Raji (cell line): ENCODE data around the gene UBR4.

Experiments
- POLR2A ChIP-seq: IDR thresholded peaks from 2 replicates; pipeline ENCODE4 v1.6.1; 2011; ENCODE audit warnings: low read depth, low read length, control low read depth; ENCODE audit not compliant: insufficient read depth

Gene UBR4

GRCh38 chr1:19222979-19223824 lies 13.1 kb upstream of the UBR4 start:
- TF ChIP-seq POLR2A = no peak

GRCh38 chr1:19222573-19222972 lies 12.5 kb upstream of the UBR4 start:
- no peak for TF ChIP-seq POLR2A

- no peak for TF ChIP-seq POLR2A
Measured at GRCh38 chr1:19220991-19221390, 10.9 kb upstream of the UBR4 start.

GRCh38 chr1:19220080-19220846 lies 10.2 kb upstream of the UBR4 start:
- no peak for TF ChIP-seq POLR2A

- TF ChIP-seq POLR2A = no peak
Measured at GRCh38 chr1:19219451-19219850, 9.4 kb upstream of the UBR4 start.

GRCh38 chr1:19213580-19213979 lies 3.5 kb upstream of the UBR4 start:
- no peak for TF ChIP-seq POLR2A

- TF ChIP-seq POLR2A = no peak
Measured at GRCh38 chr1:19212167-19212566, 2.1 kb upstream of the UBR4 start.

- TF ChIP-seq POLR2A = no peak
Measured at GRCh38 chr1:19210772-19211549, 895 bp upstream of the UBR4 start.

GRCh38 chr1:19209439-19209989 lies 552 bp downstream of the UBR4 start:
- TF ChIP-seq POLR2A = no peak

- TF ChIP-seq POLR2A = no peak
Measured at GRCh38 chr1:19208710-19209438, 1.2 kb downstream of the UBR4 start.

- no peak for TF ChIP-seq POLR2A
Measured at GRCh38 chr1:19206947-19207346, 3.1 kb downstream of the UBR4 start.

GRCh38 chr1:19205845-19206244 lies 4.2 kb downstream of the UBR4 start:
- no peak for TF ChIP-seq POLR2A

- no peak for TF ChIP-seq POLR2A
Measured at GRCh38 chr1:19205403-19205802, 4.7 kb downstream of the UBR4 start.

- no peak for TF ChIP-seq POLR2A
Measured at GRCh38 chr1:19204446-19205266, 5.4 kb downstream of the UBR4 start.
